Measurements from ENCODE around the gene TROAP. TPM values are rescaled to one million over a fixed set of nuclear protein-coding genes. Genes with fewer than 3 reads are reported as not detected.

Gene TROAP
- total RNA-seq, 1 donor from 2014 or later, result 6.5 TPM

GRCh38 chr12:49355913-49356312 is 32.9 kb downstream of the TROAP start:
- no peaks in the 10 kb centered on the region for H3K9me3 Mint-ChIP-seq (ENCODE audit: low read depth)
- peaks cover 9% of the 10 kb centered on the region for H3K4me1 Mint-ChIP-seq (ENCODE audit: low read depth)
- no peak overlapping the region for H3K4me3 Mint-ChIP-seq (ENCODE audit: unreplicated experiment)
- H3K27ac Mint-ChIP-seq (ENCODE audit: unreplicated experiment), result no peak overlapping the region
- H3K36me3 Mint-ChIP-seq (ENCODE audit: low read depth), result no peaks in the 10 kb centered on the region
- H3K27me3 Mint-ChIP-seq (ENCODE audit: low read depth), result no peaks in the 10 kb centered on the region
- no peak for TF ChIP-seq CTCF (IDR thresholded peaks at IDR 0.05)
- no peak for DNase-seq (ENCODE audit: low spot score)

- Mint-ChIP-seq H3K4me3 (ENCODE audit: unreplicated experiment) (no peak overlapping the region), H3K27ac (ENCODE audit: unreplicated experiment) (no peak overlapping the region), H3K9me3 (ENCODE audit: low read depth) (no peaks in the 10 kb centered on the region), H3K36me3 (ENCODE audit: low read depth) (no peaks in the 10 kb centered on the region), H3K4me1 (ENCODE audit: low read depth) (peaks cover 9% of the 10 kb centered on the region), H3K27me3 (ENCODE audit: low read depth) (peaks cover 1% of the 10 kb centered on the region)
- no peak for DNase-seq (ENCODE audit: low spot score)
- peak; percentile 84 for TF ChIP-seq CTCF (IDR thresholded peaks at IDR 0.05)
Observed at GRCh38 chr12:49357103-49357678, 34.1 kb downstream of the TROAP start.

- Mint-ChIP-seq H3K4me1 (ENCODE audit: low read depth) (peaks cover 9% of the 10 kb centered on the region), H3K9me3 (ENCODE audit: low read depth) (no peaks in the 10 kb centered on the region), H3K36me3 (ENCODE audit: low read depth) (no peaks in the 10 kb centered on the region), H3K27ac (ENCODE audit: unreplicated experiment) (no peak overlapping the region), H3K4me3 (ENCODE audit: unreplicated experiment) (no peak overlapping the region), H3K27me3 (ENCODE audit: low read depth) (peaks cover 1% of the 10 kb centered on the region)
- peak; percentile 96 for TF ChIP-seq CTCF (IDR thresholded peaks at IDR 0.05)
- DNase-seq (ENCODE audit: low spot score), result no peak
Observed at GRCh38 chr12:49358483-49359141, 35.6 kb downstream of the TROAP start.

- no peak for TF ChIP-seq CTCF (IDR thresholded peaks at IDR 0.05)
Observed at GRCh38 chr12:49359671-49360070, 36.6 kb downstream of the TROAP start.

GRCh38 chr12:49362077-49362476 is 39.0 kb downstream of the TROAP start:
- H3K27me3 Mint-ChIP-seq (ENCODE audit: low read depth), result peaks cover 1% of the 10 kb centered on the region
- TF ChIP-seq CTCF (IDR thresholded peaks at IDR 0.05), result no peak
- H3K27ac Mint-ChIP-seq (ENCODE audit: unreplicated experiment), result no peak overlapping the region
- no peaks in the 10 kb centered on the region for H3K36me3 Mint-ChIP-seq (ENCODE audit: low read depth)
- H3K9me3 Mint-ChIP-seq (ENCODE audit: low read depth), result no peaks in the 10 kb centered on the region
- peaks cover 20% of the 10 kb centered on the region for H3K4me1 Mint-ChIP-seq (ENCODE audit: low read depth)
- no peak for DNase-seq (ENCODE audit: low spot score)
- no peak overlapping the region for H3K4me3 Mint-ChIP-seq (ENCODE audit: unreplicated experiment)

More at GRCh38 chr12:49359671-49360070, 36.6 kb downstream of the TROAP start:
- Mint-ChIP-seq H3K27ac (ENCODE audit: unreplicated experiment) (no peak overlapping the region), H3K36me3 (ENCODE audit: low read depth) (no peaks in the 10 kb centered on the region), H3K27me3 (ENCODE audit: low read depth) (peaks cover 1% of the 10 kb centered on the region), H3K4me3 (ENCODE audit: unreplicated experiment) (no peak overlapping the region), H3K9me3 (ENCODE audit: low read depth) (no peaks in the 10 kb centered on the region), H3K4me1 (ENCODE audit: low read depth) (peaks cover 9% of the 10 kb centered on the region)
- no peak for DNase-seq (ENCODE audit: low spot score)

Measured in chondrocyte (in vitro differentiated cells).